HG03159 (cell line): ENCODE measurements around the gene SLFN13.
"Not testable (repeated sequence)": the region's sequence is repeated elsewhere in the genome, so short reads cannot be mapped to it uniquely, and the experiment has no call there.

Experiments used
- ATAC-seq: cut with Tn5 transposase; IDR thresholded peaks from one replicate; pipeline ENCODE4 v1.9.1; 2021; ENCODE audit warnings: mild to moderate bottlenecking, moderate library complexity; ENCODE audit not compliant: unreplicated experiment

SLFN13 gene

GRCh38 chr17:35448214-35448898 lies at the start of gene SLFN13:
Gene SLFN13 (minus strand): TSS chr17:35448766. CDS start chr17:35445680, 3,086 bp downstream.
- peak; percentile 70 for ATAC-seq

GRCh38 chr17:35496451-35497290 lies 48.1 kb upstream of the SLFN13 start:
- ATAC-seq = no peak

- ATAC-seq = no peak
Observed at GRCh38 chr17:35493040-35493439, 44.5 kb upstream of the SLFN13 start.

GRCh38 chr17:35491417-35491816 lies 42.9 kb upstream of the SLFN13 start:
- no peak for ATAC-seq

GRCh38 chr17:35489944-35490343 lies 41.4 kb upstream of the SLFN13 start:
- ATAC-seq = no peak

GRCh38 chr17:35488991-35489390 lies 40.4 kb upstream of the SLFN13 start:
- no peak for ATAC-seq

- no peak for ATAC-seq
Observed at GRCh38 chr17:35486920-35487732, 38.6 kb upstream of the SLFN13 start.

- no peak for ATAC-seq
Observed at GRCh38 chr17:35479271-35479670, 30.7 kb upstream of the SLFN13 start.

- no peak for ATAC-seq
Observed at GRCh38 chr17:35477248-35477647, 28.7 kb upstream of the SLFN13 start.

GRCh38 chr17:35476283-35476820 lies 27.8 kb upstream of the SLFN13 start:
- no peak for ATAC-seq

GRCh38 chr17:35468475-35468874 lies 19.9 kb upstream of the SLFN13 start:
- ATAC-seq = no peak

- no peak for ATAC-seq
Observed at GRCh38 chr17:35467824-35468223, 19.3 kb upstream of the SLFN13 start.

GRCh38 chr17:35460354-35460851 lies 11.8 kb upstream of the SLFN13 start:
- ATAC-seq = peak; percentile 84

GRCh38 chr17:35454035-35454434 lies 5.5 kb upstream of the SLFN13 start:
- not testable (repeated sequence) for ATAC-seq

GRCh38 chr17:35453171-35453570 lies 4.6 kb upstream of the SLFN13 start:
- ATAC-seq = no peak

- ATAC-seq = no peak
Observed at GRCh38 chr17:35449371-35449931, 885 bp upstream of the SLFN13 start.

- peak; percentile 1 for ATAC-seq
Observed at GRCh38 chr17:35448899-35449227, 297 bp upstream of the SLFN13 start.

GRCh38 chr17:35447499-35447898 lies 1.1 kb downstream of the SLFN13 start:
- no peak for ATAC-seq

GRCh38 chr17:35438433-35438832 lies 10.1 kb downstream of the SLFN13 start:
- ATAC-seq = no peak

- no peak for ATAC-seq
Observed at GRCh38 chr17:35433075-35433894, 15.3 kb downstream of the SLFN13 start.
